ENCODE measurements around the gene NRROS. TPM values are rescaled to one million over a fixed set of nuclear protein-coding genes. Genes with fewer than 3 reads are reported as not detected.

The NRROS gene
- total and polyA plus RNA-seq, 4 experiments from 2014 or later = 4.6 to 20.0 (median 11.9) TPM

Other genes with a start within 250 kb of the NRROS start
- gene UBXN7, start 207.3 kb upstream of the NRROS start, total RNA-seq = 10 to 100 TPM; 72.6 to 90.8 TPM
- 10 to 100 TPM; 16.8 to 31.6 TPM for gene UBXN7, start 207.3 kb upstream of the NRROS start, polyA plus RNA-seq
- 10 to 100 TPM; 74.5 to 76.4 TPM for gene RNF168, start 135.9 kb upstream of the NRROS start, total RNA-seq
- gene RNF168, start 135.9 kb upstream of the NRROS start, polyA plus RNA-seq = 10 to 100 TPM in 1 of 2 donors, 1 to 10 TPM in 1; 6.0 to 14.2 TPM
- gene SMCO1, start 124.3 kb upstream of the NRROS start, total RNA-seq = not detected
- not detected for gene SMCO1, start 124.3 kb upstream of the NRROS start, polyA plus RNA-seq
- 10 to 100 TPM; 37.5 to 38.7 TPM for gene WDR53, start 71.1 kb upstream of the NRROS start, total RNA-seq
- gene WDR53, start 71.1 kb upstream of the NRROS start, polyA plus RNA-seq = 10 to 100 TPM; 25.8 to 33.0 TPM
- 10 to 100 TPM; 10.9 to 12.0 TPM for gene FBXO45, start 71.0 kb upstream of the NRROS start, total RNA-seq
- gene FBXO45, start 71.0 kb upstream of the NRROS start, polyA plus RNA-seq = 1 to 10 TPM; 3.0 to 5.4 TPM
- gene CEP19, start 72.6 kb downstream of the NRROS start, total RNA-seq = 1 to 10 TPM; 7.8 to 8.2 TPM
- 10 to 100 TPM in 1 of 2 donors, 1 to 10 TPM in 1; 5.4 to 10.8 TPM for gene CEP19, start 72.6 kb downstream of the NRROS start, polyA plus RNA-seq
- 10 to 100 TPM; 19.1 to 23.7 TPM for gene PIGX, start 72.7 kb downstream of the NRROS start, total RNA-seq
- 10 to 100 TPM; 34.1 to 37.4 TPM for gene PIGX, start 72.7 kb downstream of the NRROS start, polyA plus RNA-seq
- gene PAK2, start 100.2 kb downstream of the NRROS start, total RNA-seq = 10 to 100 TPM; 80.4 to 97.4 TPM
- gene PAK2, start 100.2 kb downstream of the NRROS start, polyA plus RNA-seq = 10 to 100 TPM; 29.1 to 39.4 TPM
- 10 to 100 TPM; 44.3 to 45.5 TPM for gene SENP5, start 228.2 kb downstream of the NRROS start, total RNA-seq
- gene SENP5, start 228.2 kb downstream of the NRROS start, polyA plus RNA-seq = 1 to 10 TPM; 4.9 to 9.7 TPM